Activated CD8-positive, alpha-beta memory T cell treated with anti-CD3 and anti-CD28 coated beads, Interleukin-2, amount 50 U/mL, for 1 hour (primary cell): Measurements from ENCODE around the gene SERTAD4.

Experiments
- DNase-seq: peaks from one replicate; pipeline ENCODE4 v3.0.0-alpha.2; 2020; ENCODE audit errors: extremely low read depth

SERTAD4 gene

GRCh38 chr1:210233216-210233494 is 559 bp downstream of the SERTAD4 start:
- DNase-seq, result no peak

- no peak for DNase-seq
Observed at GRCh38 chr1:210233495-210234328, 1.1 kb downstream of the SERTAD4 start.

GRCh38 chr1:210234329-210234757 is 1.7 kb downstream of the SERTAD4 start:
- no peak for DNase-seq

- DNase-seq, result no peak
Observed at GRCh38 chr1:210235363-210236053, 2.9 kb downstream of the SERTAD4 start.

GRCh38 chr1:210236386-210236839 is 3.8 kb downstream of the SERTAD4 start:
- no peak for DNase-seq

- no peak for DNase-seq
Observed at GRCh38 chr1:210236840-210237409, 4.3 kb downstream of the SERTAD4 start.

GRCh38 chr1:210237479-210237878 is 4.9 kb downstream of the SERTAD4 start:
- DNase-seq, result no peak

GRCh38 chr1:210237981-210238380 is 5.4 kb downstream of the SERTAD4 start:
- no peak for DNase-seq

- no peak for DNase-seq
Observed at GRCh38 chr1:210239349-210240111, 6.9 kb downstream of the SERTAD4 start.

- no peak for DNase-seq
Observed at GRCh38 chr1:210241121-210241520, 8.5 kb downstream of the SERTAD4 start.

- DNase-seq, result no peak
Observed at GRCh38 chr1:210244746-210245367, 12.3 kb downstream of the SERTAD4 start.

GRCh38 chr1:210246447-210246846 is 13.9 kb downstream of the SERTAD4 start:
- DNase-seq, result no peak

- DNase-seq, result no peak
Observed at GRCh38 chr1:210248341-210248740, 15.7 kb downstream of the SERTAD4 start.

GRCh38 chr1:210250665-210250997 is 18.0 kb downstream of the SERTAD4 start:
- DNase-seq, result no peak

- no peak for DNase-seq
Observed at GRCh38 chr1:210250998-210251679, 18.5 kb downstream of the SERTAD4 start.

- no peak for DNase-seq
Observed at GRCh38 chr1:210251680-210252490, 19.3 kb downstream of the SERTAD4 start.

- no peak for DNase-seq
Observed at GRCh38 chr1:210252621-210253051, 20.0 kb downstream of the SERTAD4 start.

GRCh38 chr1:210254298-210254697 is 21.7 kb downstream of the SERTAD4 start:
- no peak for DNase-seq

- no peak for DNase-seq
Observed at GRCh38 chr1:210257698-210258529, 25.3 kb downstream of the SERTAD4 start.
